ENCODE measurements around the gene IDUA. TPM values are rescaled to one million over a fixed set of nuclear protein-coding genes. Genes with fewer than 3 reads are reported as not detected.
"Not testable (repeated sequence)": the region's sequence is repeated elsewhere in the genome, so short reads cannot be mapped to it uniquely, and the experiment has no call there.

Gene IDUA
- total RNA-seq, 2 donors from 2014 or later, result 23.4 to 31.9 TPM

DNA sequence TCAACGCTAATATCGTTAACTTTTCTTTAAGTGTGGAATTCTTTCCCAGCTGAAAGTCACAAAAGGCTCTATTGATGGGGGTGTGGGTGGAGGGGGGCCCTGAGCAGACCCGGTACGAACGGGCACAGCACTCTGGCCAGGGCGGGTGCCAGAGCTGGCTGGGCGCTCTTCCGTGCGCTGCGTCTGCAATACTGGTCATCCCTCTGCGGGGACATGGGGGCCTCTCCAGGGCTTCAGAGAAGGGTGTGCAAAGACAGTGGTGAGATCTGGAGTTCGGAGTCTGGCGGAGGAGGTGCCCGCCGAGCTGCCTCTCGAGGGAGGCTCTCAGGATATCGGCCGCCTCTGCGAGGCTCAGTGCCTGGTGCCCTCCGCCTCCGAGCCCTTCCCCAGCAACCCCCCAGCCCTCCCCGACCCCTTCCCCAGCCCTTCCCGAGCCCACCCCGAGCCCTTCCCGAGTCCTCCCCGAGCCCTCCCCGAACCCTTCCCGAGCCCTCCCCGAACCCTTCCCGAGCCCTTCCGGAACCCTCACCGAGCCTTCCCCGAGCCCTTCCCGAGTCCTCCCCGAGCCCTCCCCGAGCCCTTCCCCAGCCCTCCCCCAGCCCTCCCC lies 58.9 kb downstream of the IDUA start:
- H3K4me1 ChIP-seq (ENCODE audit: control insufficient read depth in 1 of 2, low read depth in 2 of 2), result peaks cover 40 to 56% of the 10 kb centered on the region in 2 donors
- ATAC-seq (ENCODE audit: insufficient number of reproducible peaks, low FRiP score, low read depth), result no peak
- H3K4me3 ChIP-seq, result no peak overlapping the region
- peak overlapping the region in 1 of 2 donors; percentile 95 for H3K27ac ChIP-seq
- H3K9me3 ChIP-seq, result no peaks in the 10 kb centered on the region
- TF ChIP-seq, protein P1, sequence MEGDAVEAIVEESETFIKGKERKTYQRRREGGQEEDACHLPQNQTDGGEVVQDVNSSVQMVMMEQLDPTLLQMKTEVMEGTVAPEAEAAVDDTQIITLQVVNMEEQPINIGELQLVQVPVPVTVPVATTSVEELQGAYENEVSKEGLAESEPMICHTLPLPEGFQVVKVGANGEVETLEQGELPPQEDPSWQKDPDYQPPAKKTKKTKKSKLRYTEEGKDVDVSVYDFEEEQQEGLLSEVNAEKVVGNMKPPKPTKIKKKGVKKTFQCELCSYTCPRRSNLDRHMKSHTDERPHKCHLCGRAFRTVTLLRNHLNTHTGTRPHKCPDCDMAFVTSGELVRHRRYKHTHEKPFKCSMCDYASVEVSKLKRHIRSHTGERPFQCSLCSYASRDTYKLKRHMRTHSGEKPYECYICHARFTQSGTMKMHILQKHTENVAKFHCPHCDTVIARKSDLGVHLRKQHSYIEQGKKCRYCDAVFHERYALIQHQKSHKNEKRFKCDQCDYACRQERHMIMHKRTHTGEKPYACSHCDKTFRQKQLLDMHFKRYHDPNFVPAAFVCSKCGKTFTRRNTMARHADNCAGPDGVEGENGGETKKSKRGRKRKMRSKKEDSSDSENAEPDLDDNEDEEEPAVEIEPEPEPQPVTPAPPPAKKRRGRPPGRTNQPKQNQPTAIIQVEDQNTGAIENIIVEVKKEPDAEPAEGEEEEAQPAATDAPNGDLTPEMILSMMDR (IDR thresholded peaks at IDR 0.05), result no peak
- no peaks in the 10 kb centered on the region for H3K36me3 ChIP-seq
- DNase-seq (ENCODE audit: low spot score), result no peak
- H3K27me3 ChIP-seq (replicated peaks; ENCODE audit: insufficient read depth), result no peaks in the 10 kb centered on the region

DNA sequence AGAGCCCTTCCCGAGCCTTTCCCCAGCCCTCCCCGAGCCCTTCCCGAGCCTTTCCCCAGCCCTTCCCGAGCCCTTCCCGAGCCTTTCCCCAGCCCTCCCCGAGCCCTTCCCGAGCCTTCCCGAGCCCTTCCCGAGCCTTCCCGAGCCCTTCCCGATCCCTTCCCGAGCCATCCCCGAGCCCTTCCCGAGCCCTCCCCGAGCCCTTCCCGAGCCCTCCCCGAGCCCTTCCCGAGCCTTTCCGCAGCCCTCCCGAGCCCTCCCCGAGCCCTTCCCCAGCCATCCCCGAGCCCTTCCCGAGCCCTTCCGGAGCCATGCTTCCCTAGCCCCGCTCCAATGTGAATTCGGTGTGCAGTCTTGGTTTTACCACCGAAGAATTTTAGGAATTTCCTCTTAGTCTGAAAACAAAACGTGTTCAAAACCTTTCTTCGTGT lies 59.8 kb downstream of the IDUA start:
- not testable (repeated sequence) for ATAC-seq (ENCODE audit: insufficient number of reproducible peaks, low FRiP score, low read depth); H3K27me3 ChIP-seq (replicated peaks; ENCODE audit: insufficient read depth); H3K9me3 ChIP-seq; H3K36me3 ChIP-seq
- DNase-seq (ENCODE audit: low spot score), result peak; percentile 14
- Histone ChIP-seq H3K4me3 (peak overlapping the region; percentile 68), H3K27ac (peak overlapping the region; percentile 53 to 64), H3K4me1 (ENCODE audit: control insufficient read depth in 1 of 2, low read depth in 2 of 2) (peaks cover 31 to 47% of the 10 kb centered on the region in 2 donors)

DNA sequence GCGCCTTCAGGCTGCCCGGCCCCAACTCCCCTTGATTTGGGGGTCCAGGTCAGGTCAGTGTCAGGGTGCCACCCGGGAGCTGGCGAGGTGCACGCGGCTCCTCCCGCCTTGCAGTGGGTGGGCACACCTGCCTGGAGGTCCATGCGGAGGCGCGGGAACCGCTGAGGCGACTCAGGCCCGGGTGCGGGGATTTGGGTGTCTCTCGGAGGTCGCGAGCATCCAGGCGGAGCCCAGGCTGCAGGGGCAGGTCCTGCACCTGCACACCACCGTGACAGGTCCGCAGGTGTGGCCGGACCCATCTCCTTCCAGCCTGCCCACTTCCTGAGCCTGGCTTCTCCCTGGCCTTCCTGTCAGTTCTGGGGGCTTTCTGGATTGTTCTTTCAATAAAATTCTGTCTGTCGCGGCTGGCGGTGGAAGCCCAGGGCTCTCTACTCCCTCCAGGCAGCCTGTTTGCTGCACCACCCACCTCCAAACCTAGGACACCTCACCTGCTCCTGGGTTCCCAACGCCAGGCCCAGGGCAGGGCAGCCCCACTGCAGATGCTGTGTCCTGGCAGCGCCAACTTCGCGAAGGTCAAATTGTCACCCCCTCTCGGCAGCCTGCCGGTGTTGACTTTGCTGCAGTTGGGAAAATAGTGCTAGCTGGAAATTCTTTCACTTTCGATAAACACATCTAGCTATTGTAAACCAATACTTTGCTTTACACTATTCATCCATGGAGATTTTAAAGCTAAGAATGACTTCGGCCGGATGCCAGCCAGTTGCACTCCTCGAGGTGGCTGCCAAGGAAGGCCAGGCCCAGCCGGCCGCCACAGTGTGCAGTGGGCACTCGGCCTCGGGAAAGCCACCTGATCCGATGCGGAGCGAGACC lies 60.5 kb downstream of the IDUA start:
- ATAC-seq (ENCODE audit: insufficient number of reproducible peaks, low FRiP score, low read depth) (no peak), DNase-seq (ENCODE audit: low spot score) (peak; percentile 1)
- Histone ChIP-seq H3K27ac (peak overlapping the region; percentile 53 to 64), H3K27me3 (replicated peaks; ENCODE audit: insufficient read depth) (no peaks in the 10 kb centered on the region), H3K36me3 (no peaks in the 10 kb centered on the region), H3K9me3 (no peaks in the 10 kb centered on the region), H3K4me1 (ENCODE audit: control insufficient read depth in 1 of 2, low read depth in 2 of 2) (peaks cover 26 to 41% of the 10 kb centered on the region in 2 donors), H3K4me3 (peak overlapping the region; percentile 68)
- TF ChIP-seq, protein P1 (IDR thresholded peaks at IDR 0.05), result no peak

DNA sequence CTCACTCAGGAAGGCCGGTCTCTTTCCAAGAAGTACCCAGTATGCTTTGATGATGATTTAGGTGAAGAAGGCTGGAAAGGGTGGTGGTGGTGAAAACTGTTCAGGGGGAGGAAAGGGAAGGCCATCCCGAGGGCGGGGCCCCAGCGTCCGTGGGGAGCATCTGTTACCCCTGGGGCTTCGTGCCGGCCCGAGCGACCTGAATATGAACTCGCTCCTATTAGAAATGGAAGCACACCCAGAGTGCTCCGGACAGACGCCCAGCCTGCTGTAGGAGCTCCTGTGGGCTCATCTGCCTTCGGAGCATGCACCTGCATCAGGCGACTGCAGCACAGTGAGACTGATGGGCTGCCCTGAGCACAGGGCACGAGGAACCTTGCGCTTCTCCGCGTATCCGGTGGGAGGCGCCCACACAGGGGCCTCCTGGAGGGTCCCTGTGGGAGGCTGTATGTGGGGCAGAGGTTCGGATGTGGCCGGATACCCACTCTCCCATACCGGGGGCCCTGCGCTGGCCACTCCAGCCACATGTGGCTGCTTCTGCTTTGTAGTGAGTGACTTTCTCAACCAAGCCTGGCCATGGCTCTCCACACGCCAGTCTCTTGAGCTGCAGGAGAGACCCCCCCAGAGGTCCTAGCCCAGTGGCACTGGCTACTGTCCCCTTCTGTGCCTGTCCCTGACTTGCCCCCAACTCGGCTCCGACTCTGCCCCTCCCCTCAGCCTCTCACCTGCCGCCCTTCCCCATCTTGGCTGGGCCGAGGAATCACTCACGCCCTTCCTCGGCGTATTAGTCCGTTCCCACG lies 61.3 kb downstream of the IDUA start:
- peaks cover 29 to 45% of the 10 kb centered on the region in 2 donors for H3K4me1 ChIP-seq (ENCODE audit: control insufficient read depth in 1 of 2, low read depth in 2 of 2)
- H3K9me3 ChIP-seq, result no peaks in the 10 kb centered on the region
- TF ChIP-seq, protein P1 (IDR thresholded peaks at IDR 0.05), result no peak
- ATAC-seq (ENCODE audit: insufficient number of reproducible peaks, low FRiP score, low read depth) (no peak), DNase-seq (ENCODE audit: low spot score) (no peak)
- no peaks in the 10 kb centered on the region for H3K27me3 ChIP-seq (replicated peaks; ENCODE audit: insufficient read depth)
- no peak overlapping the region for H3K27ac ChIP-seq
- no peak overlapping the region for H3K4me3 ChIP-seq
- H3K36me3 ChIP-seq, result no peaks in the 10 kb centered on the region

DNA sequence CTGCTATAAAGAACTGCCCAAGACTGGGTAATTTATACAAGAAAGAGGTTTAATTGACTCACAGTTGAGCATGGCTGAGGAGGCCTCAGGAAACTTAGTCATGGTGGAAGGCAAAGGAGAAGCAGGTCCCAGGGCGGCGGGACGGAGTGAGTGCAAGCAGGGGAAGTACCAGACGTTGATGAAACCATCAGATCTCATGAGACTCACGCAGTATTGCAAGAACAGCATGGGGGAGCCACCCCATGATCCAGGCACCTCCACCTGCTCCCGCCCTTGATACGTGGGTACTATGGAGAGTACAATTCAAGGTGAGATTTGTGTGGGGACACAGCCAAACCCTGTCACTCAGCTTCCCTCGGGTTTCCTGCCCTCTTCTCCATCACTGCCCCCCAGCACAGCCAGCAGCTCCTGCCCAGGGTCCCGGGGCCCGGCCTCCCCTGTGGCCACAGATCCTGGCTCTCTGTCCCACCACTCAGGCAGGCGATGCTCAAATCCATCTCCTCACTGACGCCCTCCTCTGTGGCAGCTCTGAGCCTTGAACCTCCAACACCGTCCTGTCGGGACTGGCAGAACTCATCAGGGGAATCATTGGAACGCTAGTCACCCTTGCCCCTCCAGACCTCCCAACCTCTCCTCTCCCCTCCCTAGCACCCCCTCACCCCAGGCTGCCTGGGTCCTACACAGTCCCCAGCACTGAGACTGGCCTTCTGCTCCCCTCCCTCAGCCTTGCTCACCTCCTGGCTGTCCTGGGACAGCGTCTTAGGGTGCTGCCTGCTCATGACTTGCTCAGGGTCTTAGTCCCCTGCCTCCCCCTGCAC lies 62.1 kb downstream of the IDUA start:
- ATAC-seq (ENCODE audit: insufficient number of reproducible peaks, low FRiP score, low read depth), result no peak

More for the DNA sequence above, 62.1 kb downstream of the IDUA start:
- no peak for DNase-seq (ENCODE audit: low spot score)
- Histone ChIP-seq H3K36me3 (no peaks in the 10 kb centered on the region), H3K9me3 (no peaks in the 10 kb centered on the region), H3K27ac (no peak overlapping the region), H3K27me3 (replicated peaks; ENCODE audit: insufficient read depth) (no peaks in the 10 kb centered on the region), H3K4me1 (ENCODE audit: control insufficient read depth in 1 of 2, low read depth in 2 of 2) (peaks cover 29 to 46% of the 10 kb centered on the region in 2 donors), H3K4me3 (no peak overlapping the region)
- TF ChIP-seq, protein P1 (IDR thresholded peaks at IDR 0.05), result no peak

All from thoracic aorta (tissue), 2 donors.